ENCODE data around the gene GAD2. TPM values are rescaled to one million over a fixed set of nuclear protein-coding genes. Genes with fewer than 3 reads are reported as not detected.

Gene GAD2
- total and polyA plus RNA-seq, 2 donors from 2014 or later, result not detected

- FAIRE-seq, result no peak
- Histone ChIP-seq H3K4me1 (ENCODE audit: control insufficient read depth in 2 of 3, insufficient read depth in 2 of 3, low read depth in 1 of 3, low read length in 3 of 3) (no peaks in the 10 kb centered on the region), H3K9ac (ENCODE audit: low read length in 3 of 3) (no peak overlapping the region), H3K27ac (ENCODE audit: low read depth in 2 of 2, low read length in 2 of 2) (no peak overlapping the region), H3K36me3 (ENCODE audit: control insufficient read depth in 2 of 3, insufficient read depth in 3 of 3, low read length in 3 of 3) (no peaks in the 10 kb centered on the region), H3K27me3 (ENCODE audit: control insufficient read depth, insufficient read depth, low read length) (no peaks in the 10 kb centered on the region), H3K9me3 (ENCODE audit: control insufficient read depth in 2 of 3, insufficient read depth in 1 of 3, low read length in 3 of 3) (no peaks in the 10 kb centered on the region), H3K4me3 (ENCODE audit: low read length in 3 of 3) (no peak overlapping the region)
- no peak for TF ChIP-seq CTCF (IDR thresholded peaks at IDR 0.05; ENCODE audit: borderline replicate concordance, extremely low read depth, insufficient read depth)
- intact Hi-C loops (cut with DNase I), result no loop called here
- DNase-seq, result no peak
These were observed 106.6 kb downstream of the GAD2 start for GRCh38 chr10:26323219-26323618.

- no peak for TF ChIP-seq CTCF (IDR thresholded peaks at IDR 0.05; ENCODE audit: borderline replicate concordance, extremely low read depth, insufficient read depth)
- H3K36me3 ChIP-seq (ENCODE audit: control insufficient read depth in 2 of 3, insufficient read depth in 3 of 3, low read length in 3 of 3), result no peaks in the 10 kb centered on the region
- H3K9ac ChIP-seq (ENCODE audit: low read length in 3 of 3), result no peak overlapping the region
- no peak for DNase-seq
- H3K9me3 ChIP-seq (ENCODE audit: control insufficient read depth in 2 of 3, insufficient read depth in 1 of 3, low read length in 3 of 3), result no peaks in the 10 kb centered on the region
- H3K4me3 ChIP-seq (ENCODE audit: low read length in 3 of 3), result no peak overlapping the region
- no peak overlapping the region for H3K27ac ChIP-seq (ENCODE audit: low read depth in 2 of 2, low read length in 2 of 2)
- no peaks in the 10 kb centered on the region for H3K4me1 ChIP-seq (ENCODE audit: control insufficient read depth in 2 of 3, insufficient read depth in 2 of 3, low read depth in 1 of 3, low read length in 3 of 3)
- H3K27me3 ChIP-seq (ENCODE audit: control insufficient read depth, insufficient read depth, low read length), result no peaks in the 10 kb centered on the region
- intact Hi-C loops (cut with DNase I), result no loop called here
- FAIRE-seq, result no peak
These were observed 110.3 kb downstream of the GAD2 start for GRCh38 chr10:26326851-26327250.

GRCh38 chr10:26327811-26328210 is 111.2 kb downstream of the GAD2 start:
- Histone ChIP-seq H3K4me1 (ENCODE audit: control insufficient read depth in 2 of 3, insufficient read depth in 2 of 3, low read depth in 1 of 3, low read length in 3 of 3) (no peaks in the 10 kb centered on the region), H3K36me3 (ENCODE audit: control insufficient read depth in 2 of 3, insufficient read depth in 3 of 3, low read length in 3 of 3) (no peaks in the 10 kb centered on the region), H3K27me3 (ENCODE audit: control insufficient read depth, insufficient read depth, low read length) (no peaks in the 10 kb centered on the region), H3K27ac (ENCODE audit: low read depth in 2 of 2, low read length in 2 of 2) (no peak overlapping the region), H3K9ac (ENCODE audit: low read length in 3 of 3) (no peak overlapping the region), H3K4me3 (ENCODE audit: low read length in 3 of 3) (no peak overlapping the region), H3K9me3 (ENCODE audit: control insufficient read depth in 2 of 3, insufficient read depth in 1 of 3, low read length in 3 of 3) (no peaks in the 10 kb centered on the region)
- no peak for FAIRE-seq
- DNase-seq, result no peak
- no peak for TF ChIP-seq CTCF (IDR thresholded peaks at IDR 0.05; ENCODE audit: borderline replicate concordance, extremely low read depth, insufficient read depth)
- intact Hi-C loops (cut with DNase I), result no loop called here

- intact Hi-C loops (cut with DNase I), result loop anchor here (10.0 kb wide), 1 partner anchor 223 kb away; no protein-coding TSS in a partner anchor
- FAIRE-seq (no peak), DNase-seq (no peak)
- Histone ChIP-seq H3K27ac (ENCODE audit: low read depth in 2 of 2, low read length in 2 of 2) (no peak overlapping the region), H3K9me3 (ENCODE audit: control insufficient read depth in 2 of 3, insufficient read depth in 1 of 3, low read length in 3 of 3) (no peaks in the 10 kb centered on the region), H3K4me3 (ENCODE audit: low read length in 3 of 3) (no peak overlapping the region), H3K4me1 (ENCODE audit: control insufficient read depth in 2 of 3, insufficient read depth in 2 of 3, low read depth in 1 of 3, low read length in 3 of 3) (no peaks in the 10 kb centered on the region), H3K36me3 (ENCODE audit: control insufficient read depth in 2 of 3, insufficient read depth in 3 of 3, low read length in 3 of 3) (no peaks in the 10 kb centered on the region), H3K9ac (ENCODE audit: low read length in 3 of 3) (no peak overlapping the region), H3K27me3 (ENCODE audit: control insufficient read depth, insufficient read depth, low read length) (no peaks in the 10 kb centered on the region)
- no peak for TF ChIP-seq CTCF (IDR thresholded peaks at IDR 0.05; ENCODE audit: borderline replicate concordance, extremely low read depth, insufficient read depth)
These were observed 114.8 kb downstream of the GAD2 start for GRCh38 chr10:26331371-26331770.

Data from kidney (tissue), 14 donors.